Stimulated activated naive B cell treated with anti-CD40 and anti-IgM and Interleukin-4, amounts not matched to agents 10 μg/mL and 1 μg/mL and 100 μg/mL, for 72 hours (primary cell): ENCODE data around the gene MYL1.

Source experiments
- ATAC-seq, 2 donors: fragments of 150-1000 bp; cut with Tn5 transposase; replicated peaks; 2 replicates each; pipeline ENCODE4 v1.10.0; 2021; ENCODE audit warnings: moderate library complexity in 1 of 2
- DNase-seq: peaks from one replicate; pipeline ENCODE4 v3.0.0; 2021
- H3K27ac Mint-ChIP-seq: one replicate; pipeline ENCODE4 v1.8.0; 2022; ENCODE audit warnings: mild to moderate bottlenecking, mixed read lengths
- H3K27me3 Mint-ChIP-seq, 2 donors: one replicate each; pipeline ENCODE4 v1.8.0; 2022; ENCODE audit warnings: mixed read lengths in 2 of 2
- H3K36me3 Mint-ChIP-seq, 2 donors: one replicate each; pipeline ENCODE4 v1.8.0; 2022; ENCODE audit warnings: mixed read lengths in 2 of 2, mild to moderate bottlenecking in 1 of 2
- H3K4me1 Mint-ChIP-seq, 2 donors: one replicate each; pipeline ENCODE4 v1.8.0; 2022; ENCODE audit warnings: mixed read lengths in 2 of 2, mild to moderate bottlenecking in 1 of 2
- H3K4me3 Mint-ChIP-seq, 2 donors: one replicate each; pipeline ENCODE4 v1.8.0; 2022; ENCODE audit warnings: mild to moderate bottlenecking in 2 of 2, mixed read lengths in 2 of 2, moderate library complexity in 1 of 2
- H3K9me3 Mint-ChIP-seq, 2 donors: one replicate each; pipeline ENCODE4 v1.8.0; 2022; ENCODE audit warnings: mixed read lengths in 2 of 2, mild to moderate bottlenecking in 1 of 2

The MYL1 gene

DNA sequence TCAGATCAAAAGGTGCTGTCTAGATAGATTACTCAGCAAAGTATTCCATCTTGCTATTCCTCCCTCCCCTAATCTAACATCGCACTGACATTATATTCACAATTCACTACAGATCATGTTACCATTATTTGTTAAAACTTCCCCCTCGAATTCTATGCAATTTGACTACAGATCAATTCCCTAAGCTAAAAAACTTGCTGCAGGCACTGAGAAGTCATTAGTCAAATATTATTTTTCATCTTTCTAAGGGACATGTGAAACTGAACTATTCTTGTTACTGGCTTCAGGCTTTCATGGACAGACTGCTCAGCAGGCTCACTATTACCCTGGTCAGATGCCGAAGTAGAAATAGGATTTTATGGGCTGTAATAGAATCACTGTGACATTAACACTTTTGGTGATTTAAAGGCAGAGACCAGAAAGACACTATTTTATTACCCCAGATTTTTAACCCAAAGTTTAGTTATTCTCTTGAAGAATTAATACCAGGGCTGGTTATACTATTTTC lies 15.1 kb downstream of the MYL1 start:
- Mint-ChIP-seq H3K4me1 (no peaks in the 10 kb centered on the region), H3K36me3 (no peaks in the 10 kb centered on the region), H3K4me3 (no peak overlapping the region), H3K9me3 (no peaks in the 10 kb centered on the region), H3K27me3 (no peaks in the 10 kb centered on the region), H3K27ac (no peak overlapping the region)
- ATAC-seq (no peak), DNase-seq (no peak)

DNA sequence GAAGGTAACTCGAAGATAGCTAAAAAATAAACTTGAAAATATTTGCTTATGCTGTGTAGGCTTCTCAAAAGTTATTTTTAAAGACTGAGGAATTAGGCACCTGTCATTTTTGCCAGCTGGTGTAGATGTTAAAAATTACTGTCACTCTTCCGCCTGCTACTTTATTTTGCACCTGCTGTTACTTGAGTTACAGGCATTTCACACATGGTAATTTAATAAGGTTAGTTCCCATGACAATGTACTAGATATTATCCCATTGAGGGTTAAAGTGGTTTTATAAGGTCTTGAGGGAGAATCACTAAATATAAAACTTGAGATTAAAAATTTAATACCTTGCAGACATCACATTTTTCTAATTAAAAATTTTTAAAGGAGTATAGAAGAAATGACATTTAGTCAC lies 26.6 kb downstream of the MYL1 start:
- H3K4me3 Mint-ChIP-seq = no peak overlapping the region
- DNase-seq = no peak
- no peaks in the 10 kb centered on the region for H3K4me1 Mint-ChIP-seq
- no peak overlapping the region for H3K27ac Mint-ChIP-seq
- H3K9me3 Mint-ChIP-seq = peaks cover 8 to 9% of the 10 kb centered on the region in 2 donors
- no peak for ATAC-seq
- H3K36me3 Mint-ChIP-seq = no peaks in the 10 kb centered on the region
- peaks cover 4 to 6% of the 10 kb centered on the region in 2 donors for H3K27me3 Mint-ChIP-seq

DNA sequence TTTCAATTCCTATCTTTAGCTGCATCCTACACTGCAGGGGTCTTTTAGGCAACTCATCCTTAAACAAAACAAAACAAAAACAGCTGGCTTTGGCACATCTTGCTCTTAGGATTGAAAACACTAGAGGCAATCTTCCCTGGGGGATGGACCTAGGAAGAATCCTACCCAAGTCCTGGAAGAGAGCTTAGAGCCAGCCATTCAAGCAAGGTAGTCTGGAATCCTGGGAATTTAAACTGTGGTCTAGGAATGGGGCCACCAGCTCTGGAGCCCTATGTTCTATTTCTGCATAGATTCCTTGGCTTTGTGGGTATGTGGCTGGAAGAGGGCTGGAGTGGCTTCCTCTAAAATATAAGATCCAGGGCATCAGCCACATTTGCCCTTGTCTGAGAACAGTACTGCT lies 27.7 kb downstream of the MYL1 start:
- no peak overlapping the region for H3K27ac Mint-ChIP-seq
- H3K9me3 Mint-ChIP-seq = peaks cover 11 to 15% of the 10 kb centered on the region in 2 donors
- DNase-seq (no peak), ATAC-seq (no peak)
- no peak overlapping the region for H3K4me3 Mint-ChIP-seq
- H3K27me3 Mint-ChIP-seq = peaks cover 4 to 6% of the 10 kb centered on the region in 2 donors
- H3K36me3 Mint-ChIP-seq = no peaks in the 10 kb centered on the region
- H3K4me1 Mint-ChIP-seq = no peaks in the 10 kb centered on the region

DNA sequence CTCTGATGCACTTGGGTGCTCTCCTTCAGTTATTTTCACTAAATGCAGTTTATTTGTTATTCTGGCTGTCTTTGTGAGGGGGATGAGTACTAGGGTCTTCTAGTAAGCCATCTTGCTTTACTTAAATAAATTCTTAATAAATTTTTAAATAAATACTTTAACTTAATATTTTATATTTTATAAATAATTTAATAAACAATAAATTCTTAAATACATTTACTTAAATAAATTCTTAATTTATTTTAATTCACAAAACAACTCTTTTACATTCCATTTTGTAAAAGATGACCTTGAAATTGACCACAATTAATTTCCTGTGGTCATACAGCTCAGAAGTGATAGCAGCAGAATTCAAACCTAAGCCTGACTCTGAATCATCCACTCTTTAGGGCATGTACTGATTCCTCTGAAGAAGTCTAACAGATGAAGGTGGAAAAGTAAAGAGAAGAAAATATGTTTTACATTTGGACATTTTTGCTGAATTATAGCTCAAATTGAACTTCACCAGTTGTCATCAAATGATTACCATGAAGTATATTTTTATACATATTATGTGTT lies 28.8 kb downstream of the MYL1 start:
- no peak for DNase-seq
- peaks cover 11 to 15% of the 10 kb centered on the region in 2 donors for H3K9me3 Mint-ChIP-seq
- no peak overlapping the region for H3K4me3 Mint-ChIP-seq
- no peak for ATAC-seq
- H3K4me1 Mint-ChIP-seq = no peaks in the 10 kb centered on the region
- H3K36me3 Mint-ChIP-seq = no peaks in the 10 kb centered on the region
- H3K27ac Mint-ChIP-seq = no peak overlapping the region
- H3K27me3 Mint-ChIP-seq = peaks cover 4 to 6% of the 10 kb centered on the region in 2 donors

DNA sequence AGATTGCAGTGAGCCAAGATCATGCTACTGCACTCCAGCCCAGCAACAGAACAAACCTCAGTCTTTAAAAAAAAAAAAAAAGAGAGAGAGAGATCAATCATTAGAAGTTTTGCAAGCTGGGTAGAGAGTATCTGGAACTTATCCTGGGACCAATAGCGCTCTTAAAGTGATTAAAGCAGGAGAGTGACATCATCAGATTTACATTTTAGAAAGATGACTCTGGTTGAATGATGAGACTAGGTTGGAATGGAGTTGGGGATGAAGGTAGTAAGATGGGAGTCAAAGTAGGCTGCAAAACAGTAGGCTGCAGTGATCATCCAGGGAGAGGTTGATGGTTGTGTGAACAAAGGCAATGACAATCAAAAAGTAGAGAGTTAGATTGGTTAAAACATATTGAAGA lies 37.8 kb downstream of the MYL1 start:
- peaks cover 0 to 4% of the 10 kb centered on the region in 2 donors for H3K9me3 Mint-ChIP-seq
- no peak overlapping the region for H3K4me3 Mint-ChIP-seq
- H3K27ac Mint-ChIP-seq = no peak overlapping the region
- no peaks in the 10 kb centered on the region for H3K36me3 Mint-ChIP-seq
- H3K4me1 Mint-ChIP-seq = no peaks in the 10 kb centered on the region
- no peaks in the 10 kb centered on the region for H3K27me3 Mint-ChIP-seq
- no peak for DNase-seq
- ATAC-seq = no peak

DNA sequence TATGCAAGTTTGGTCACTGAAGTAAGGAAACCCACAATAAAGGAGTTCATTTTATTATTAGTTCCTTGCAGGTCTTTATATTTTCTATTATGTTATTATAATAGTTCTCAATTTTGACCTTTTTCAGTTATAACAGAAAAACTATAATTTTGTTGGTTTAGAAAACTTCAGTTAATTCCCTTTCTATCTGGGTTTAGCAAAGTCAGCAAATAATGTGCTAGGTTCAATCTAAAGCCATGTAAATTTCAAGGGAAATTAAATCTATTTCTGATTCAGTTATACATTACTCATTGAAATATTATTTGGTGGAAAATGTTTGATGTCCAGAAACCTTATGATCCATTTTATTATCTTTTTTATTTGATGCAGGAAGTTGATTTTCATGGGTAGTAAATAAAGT lies 43.7 kb downstream of the MYL1 start:
- Mint-ChIP-seq H3K9me3 (peaks cover 0 to 2% of the 10 kb centered on the region in 2 donors), H3K36me3 (no peaks in the 10 kb centered on the region), H3K27me3 (peaks cover 0 to 6% of the 10 kb centered on the region in 2 donors), H3K27ac (no peak overlapping the region), H3K4me3 (no peak overlapping the region), H3K4me1 (no peaks in the 10 kb centered on the region)
- no peak for ATAC-seq
- DNase-seq = no peak

DNA sequence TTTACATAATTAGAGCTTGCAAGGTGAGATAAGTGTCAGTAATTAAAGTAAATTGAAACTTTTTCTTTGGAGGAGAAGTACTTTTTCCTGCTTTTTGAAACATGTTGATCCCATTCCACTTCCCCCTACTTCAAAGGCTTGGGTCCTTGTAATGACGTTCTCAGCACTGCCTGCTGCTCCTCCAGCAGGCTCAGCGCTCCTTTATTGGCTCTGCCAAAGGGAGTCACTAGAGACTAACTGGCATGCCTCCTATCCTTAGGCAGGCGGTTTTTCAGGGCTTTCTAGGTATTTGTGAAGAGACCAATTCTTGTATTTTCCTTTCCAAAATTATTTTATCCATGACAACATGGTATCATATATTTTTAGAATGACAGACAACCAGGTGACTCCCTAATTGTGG lies 45.8 kb downstream of the MYL1 start:
- Mint-ChIP-seq H3K4me1 (no peaks in the 10 kb centered on the region), H3K27ac (no peak overlapping the region), H3K36me3 (no peaks in the 10 kb centered on the region), H3K4me3 (no peak overlapping the region), H3K27me3 (peaks cover 0 to 6% of the 10 kb centered on the region in 2 donors), H3K9me3 (no peaks in the 10 kb centered on the region)
- ATAC-seq (no peak), DNase-seq (no peak)

DNA sequence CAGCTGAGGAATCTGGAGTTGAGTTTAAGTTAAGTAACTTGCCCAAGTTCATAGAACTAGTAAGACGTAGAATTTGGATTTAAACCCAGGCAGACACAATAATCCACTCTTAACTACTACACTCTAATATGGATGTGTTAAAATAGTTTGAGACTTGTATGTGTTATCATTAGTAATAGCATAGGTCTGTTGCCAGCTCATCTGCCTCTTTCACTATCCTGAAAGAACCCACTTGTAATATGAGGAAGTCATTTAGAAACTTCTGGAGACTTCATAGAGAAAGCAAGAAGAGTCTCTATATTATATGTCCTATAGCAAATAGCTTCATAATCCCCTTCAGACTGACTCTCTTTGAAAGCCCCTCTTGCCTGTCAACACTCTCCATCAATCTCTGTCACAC lies 46.7 kb downstream of the MYL1 start:
- Mint-ChIP-seq H3K4me3 (no peak overlapping the region), H3K27me3 (peaks cover 0 to 6% of the 10 kb centered on the region in 2 donors), H3K36me3 (no peaks in the 10 kb centered on the region), H3K4me1 (no peaks in the 10 kb centered on the region), H3K9me3 (no peaks in the 10 kb centered on the region), H3K27ac (no peak overlapping the region)
- ATAC-seq (no peak), DNase-seq (no peak)

DNA sequence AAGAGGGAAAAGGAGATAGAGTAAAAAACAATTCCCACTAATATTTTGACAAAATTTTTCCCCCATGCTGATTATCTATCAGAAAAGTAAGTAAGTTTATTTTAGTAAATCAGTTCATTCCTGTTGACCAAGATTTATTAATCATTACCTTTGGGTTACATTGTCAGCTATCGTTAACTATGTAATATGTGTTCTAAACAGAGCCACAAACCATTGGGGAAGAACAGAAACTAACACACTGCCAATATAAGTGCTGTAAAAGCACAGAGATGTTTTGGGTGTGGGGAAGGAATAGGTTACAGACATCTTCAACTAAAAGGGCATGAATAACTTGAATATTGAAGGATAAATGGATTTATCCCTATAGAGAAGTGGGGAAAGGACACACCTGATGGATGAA lies 47.3 kb downstream of the MYL1 start:
- no peaks in the 10 kb centered on the region for H3K4me1 Mint-ChIP-seq
- no peak overlapping the region for H3K4me3 Mint-ChIP-seq
- no peak overlapping the region for H3K27ac Mint-ChIP-seq
- no peaks in the 10 kb centered on the region for H3K9me3 Mint-ChIP-seq
- DNase-seq = no peak
- H3K27me3 Mint-ChIP-seq = peaks cover 0 to 6% of the 10 kb centered on the region in 2 donors
- ATAC-seq = no peak
- no peaks in the 10 kb centered on the region for H3K36me3 Mint-ChIP-seq

DNA sequence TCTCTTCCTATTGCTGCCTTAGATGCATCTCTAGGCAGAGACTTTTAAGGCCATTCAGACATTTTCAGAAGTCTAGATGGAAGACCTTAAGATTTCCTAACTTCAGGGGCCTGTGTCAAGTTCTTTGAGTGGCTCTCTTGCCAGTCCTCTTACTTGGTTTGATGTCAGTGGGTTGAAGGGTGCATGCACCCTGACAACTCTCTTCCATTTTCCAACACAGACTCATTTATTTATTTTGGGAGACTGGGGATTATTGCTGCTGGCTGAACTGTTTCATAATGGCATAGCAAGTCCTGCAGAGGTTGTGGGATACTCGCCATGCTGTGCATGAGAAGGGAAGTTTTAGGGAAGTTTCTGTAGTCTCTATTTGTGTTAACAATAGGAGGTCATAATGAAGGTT lies 50.7 kb downstream of the MYL1 start:
- no peak for DNase-seq
- H3K4me1 Mint-ChIP-seq = no peaks in the 10 kb centered on the region
- H3K9me3 Mint-ChIP-seq = no peaks in the 10 kb centered on the region
- H3K27ac Mint-ChIP-seq = no peak overlapping the region
- H3K4me3 Mint-ChIP-seq = no peak overlapping the region
- no peak for ATAC-seq
- no peaks in the 10 kb centered on the region for H3K36me3 Mint-ChIP-seq
- peaks cover 0 to 3% of the 10 kb centered on the region in 2 donors for H3K27me3 Mint-ChIP-seq

DNA sequence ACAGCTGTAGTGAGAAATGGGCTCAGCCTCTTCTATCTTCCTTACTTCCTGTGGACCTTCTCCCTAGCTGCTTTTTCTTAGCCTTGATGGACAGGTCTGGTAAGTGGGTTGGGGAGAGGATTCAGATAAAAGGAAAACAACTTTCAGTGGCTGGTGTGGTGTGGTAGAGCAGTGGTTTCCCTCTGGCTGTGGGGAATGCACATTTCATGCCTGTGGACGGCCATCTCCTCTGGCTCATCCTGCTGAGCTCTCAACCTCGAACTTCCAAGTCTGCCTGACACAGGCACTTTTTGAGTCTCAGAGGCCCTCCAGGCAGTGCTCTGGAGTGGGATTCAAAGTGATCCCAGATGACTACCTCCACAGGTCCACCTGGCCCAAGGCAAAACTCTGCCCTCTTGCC lies 51.1 kb downstream of the MYL1 start:
- Mint-ChIP-seq H3K4me1 (no peaks in the 10 kb centered on the region), H3K27me3 (no peaks in the 10 kb centered on the region), H3K4me3 (no peak overlapping the region), H3K27ac (no peak overlapping the region), H3K9me3 (no peaks in the 10 kb centered on the region), H3K36me3 (no peaks in the 10 kb centered on the region)
- ATAC-seq (no peak), DNase-seq (no peak)

DNA sequence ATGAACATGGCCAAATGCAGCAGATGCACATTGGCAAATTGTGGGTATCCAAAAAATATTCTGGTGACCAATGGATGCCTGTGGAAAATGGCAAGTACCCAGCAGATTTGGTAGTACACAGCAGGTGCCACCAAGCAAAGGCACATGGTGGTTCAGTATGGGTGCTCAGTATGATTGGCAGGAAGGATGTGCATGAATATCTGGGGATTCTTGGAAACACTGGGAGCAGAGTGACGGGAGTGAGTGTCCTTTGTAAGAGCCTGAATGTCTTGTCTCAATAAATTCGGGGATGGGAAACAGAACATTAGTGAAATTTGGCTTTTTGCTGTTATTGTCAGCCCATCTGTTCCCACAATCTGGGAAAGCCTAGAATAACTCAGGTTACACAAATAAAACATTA lies 52.9 kb downstream of the MYL1 start:
- H3K4me1 Mint-ChIP-seq = no peaks in the 10 kb centered on the region
- H3K27ac Mint-ChIP-seq = no peak overlapping the region
- no peaks in the 10 kb centered on the region for H3K36me3 Mint-ChIP-seq
- no peaks in the 10 kb centered on the region for H3K27me3 Mint-ChIP-seq
- no peak overlapping the region for H3K4me3 Mint-ChIP-seq
- no peak for ATAC-seq
- no peak for DNase-seq
- H3K9me3 Mint-ChIP-seq = peaks cover 0 to under 1% of the 10 kb centered on the region in 2 donors

DNA sequence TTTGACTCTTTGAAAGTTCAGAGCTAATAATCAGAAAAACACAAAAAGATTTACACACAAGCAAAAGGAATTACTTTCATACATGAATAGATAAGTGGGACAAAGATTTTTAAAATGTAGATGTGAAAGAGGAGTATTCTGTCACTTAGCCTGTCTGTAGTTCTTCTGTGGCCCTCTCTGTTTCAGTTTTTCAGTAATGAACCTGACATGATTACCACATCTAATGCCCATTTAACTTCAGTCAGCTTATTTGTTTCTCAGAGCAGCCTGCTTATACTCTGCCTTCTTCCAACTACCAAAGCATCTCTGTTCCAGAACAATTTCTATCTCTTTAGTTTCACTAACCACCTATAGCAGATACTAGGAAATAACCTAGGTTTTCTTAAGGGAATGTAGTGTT lies 55.3 kb downstream of the MYL1 start:
- DNase-seq (no peak), ATAC-seq (no peak)
- no peaks in the 10 kb centered on the region for H3K4me1 Mint-ChIP-seq
- no peak overlapping the region for H3K4me3 Mint-ChIP-seq
- no peak overlapping the region for H3K27ac Mint-ChIP-seq
- peaks cover 0 to 2% of the 10 kb centered on the region in 2 donors for H3K9me3 Mint-ChIP-seq
- no peaks in the 10 kb centered on the region for H3K36me3 Mint-ChIP-seq
- H3K27me3 Mint-ChIP-seq = no peaks in the 10 kb centered on the region

DNA sequence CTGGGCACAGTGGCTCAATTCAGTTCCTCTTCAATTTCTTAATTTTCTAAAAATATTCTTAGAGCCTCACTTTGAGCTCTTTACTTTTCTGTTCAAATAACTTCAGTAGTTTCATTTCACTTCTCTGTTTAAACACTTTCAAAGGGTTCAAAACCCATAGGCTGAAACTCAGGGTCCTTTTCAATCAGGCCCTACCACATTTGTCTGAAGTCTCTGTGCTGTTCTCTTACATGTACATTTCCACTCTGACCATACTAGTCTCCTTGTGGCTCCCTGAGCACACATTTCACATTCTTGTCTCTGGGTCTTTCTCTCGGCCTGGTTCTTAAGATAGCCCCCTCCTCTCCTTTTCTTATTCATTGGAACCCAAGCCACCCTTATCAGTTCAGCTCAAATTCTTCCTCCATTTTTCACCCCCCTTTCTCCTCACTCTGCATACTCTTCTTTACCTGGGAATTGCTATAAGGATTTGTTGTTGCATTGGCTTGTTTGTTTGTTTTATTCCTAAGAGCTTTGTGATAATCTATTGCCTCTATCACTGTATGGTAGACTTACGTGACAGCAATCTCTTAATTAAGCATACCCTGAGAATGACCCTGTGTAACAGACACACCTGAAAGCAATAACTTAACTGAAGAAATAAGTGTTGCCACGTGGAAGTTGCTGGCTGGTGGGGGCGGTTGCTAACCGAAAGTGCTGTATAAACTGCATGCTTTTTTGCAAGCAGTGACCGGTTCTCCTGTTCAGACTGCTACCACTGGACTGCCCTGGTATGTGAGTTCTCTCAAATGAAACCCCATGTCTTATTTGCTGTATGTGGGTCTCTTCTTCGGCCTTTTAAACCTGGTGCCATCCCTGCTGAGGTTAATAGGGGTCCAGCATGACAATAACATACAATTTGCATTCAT lies 62.0 kb downstream of the MYL1 start:
- Mint-ChIP-seq H3K27ac (no peak overlapping the region), H3K4me3 (no peak overlapping the region), H3K9me3 (peaks cover 0 to 2% of the 10 kb centered on the region in 2 donors), H3K36me3 (no peaks in the 10 kb centered on the region), H3K27me3 (no peaks in the 10 kb centered on the region), H3K4me1 (no peaks in the 10 kb centered on the region)
- ATAC-seq (no peak), DNase-seq (no peak)

DNA sequence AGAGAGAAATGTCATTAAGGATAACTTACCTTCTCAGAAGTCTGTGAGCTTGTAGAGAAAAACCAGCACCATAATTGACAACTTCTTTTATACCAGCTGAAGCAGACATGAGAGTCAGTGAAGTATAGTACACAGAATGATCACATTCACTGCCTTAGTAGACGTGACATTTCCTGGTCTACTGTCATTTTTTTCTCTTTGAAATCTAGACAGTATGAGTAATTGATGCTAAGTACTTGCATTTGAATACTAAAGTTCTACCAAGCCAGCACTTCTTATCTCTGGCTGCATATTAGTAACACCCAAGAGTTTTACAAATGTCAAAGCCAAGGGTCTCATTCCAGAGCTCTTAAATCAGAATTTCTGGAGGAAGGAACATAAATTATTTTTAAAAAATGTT lies 64.4 kb downstream of the MYL1 start:
- ATAC-seq (no peak), DNase-seq (no peak)
- Mint-ChIP-seq H3K27me3 (peaks cover 0 to 11% of the 10 kb centered on the region in 2 donors), H3K36me3 (no peaks in the 10 kb centered on the region), H3K4me1 (no peaks in the 10 kb centered on the region), H3K9me3 (no peaks in the 10 kb centered on the region), H3K4me3 (no peak overlapping the region), H3K27ac (no peak overlapping the region)
